Central memory CD8-positive, alpha-beta T cell (primary cell): ENCODE results near the gene TNRC6C.

Source experiments
- ATAC-seq: fragments of 150-1000 bp; cut with Tn5 transposase; replicated peaks from 2 replicates; pipeline ENCODE4 v1.10.0; 2022; ENCODE audit warnings: mild to moderate bottlenecking, moderate FRiP score, moderate number of reproducible peaks; ENCODE audit not compliant: poor library complexity, severe bottlenecking; ENCODE audit errors: extremely low read depth
- DNase-seq, 2 donors: peaks; one replicate each; pipeline ENCODE4 v3.0.0; 2021; ENCODE audit warnings: low spot score in 2 of 2
- H3K27ac Mint-ChIP-seq: one replicate; pipeline ENCODE4 v1.8.0; 2022; ENCODE audit warnings: low read depth, mild to moderate bottlenecking, moderate library complexity, mixed read lengths
- H3K27me3 Mint-ChIP-seq: one replicate; pipeline ENCODE4 v1.8.0; 2022; ENCODE audit warnings: mixed read lengths
- H3K36me3 Mint-ChIP-seq: one replicate; pipeline ENCODE4 v1.8.0; 2022; ENCODE audit warnings: mild to moderate bottlenecking, moderate library complexity, mixed read lengths; ENCODE audit not compliant: insufficient read depth
- H3K4me1 Mint-ChIP-seq: one replicate; pipeline ENCODE4 v1.8.0; 2022; ENCODE audit warnings: mixed read lengths
- H3K4me3 Mint-ChIP-seq: one replicate; pipeline ENCODE4 v1.8.0; 2022; ENCODE audit warnings: mild to moderate bottlenecking, moderate library complexity, mixed read lengths
- H3K9me3 Mint-ChIP-seq: one replicate; pipeline ENCODE4 v1.8.0; 2022; ENCODE audit warnings: mixed read lengths

Gene TNRC6C

DNA sequence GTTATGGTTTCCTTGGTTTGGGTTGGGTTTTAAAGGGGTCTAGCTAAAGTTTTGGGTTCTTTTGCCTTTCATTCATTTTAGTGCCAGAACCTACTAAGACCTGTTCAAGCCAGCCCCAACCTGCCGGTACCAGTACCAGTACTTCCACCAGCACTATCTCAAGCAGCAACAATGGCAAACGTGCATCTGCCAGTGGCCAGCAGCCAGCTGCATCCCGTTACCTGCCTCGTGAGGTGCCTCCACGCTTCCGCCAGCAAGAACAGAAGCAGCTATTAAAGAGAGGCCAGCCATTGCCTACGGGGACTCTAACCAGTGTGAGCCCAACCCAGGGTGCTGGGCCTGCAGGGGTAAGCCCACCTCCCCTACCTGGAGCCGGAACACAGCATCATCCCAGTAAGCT, 72.9 kb downstream of the TNRC6C start:
- DNase-seq (no peak), ATAC-seq (no peak)
- H3K27me3 Mint-ChIP-seq = no peaks in the 10 kb centered on the region
- peak overlapping the region; percentile 73 for H3K27ac Mint-ChIP-seq
- H3K4me3 Mint-ChIP-seq = no peak overlapping the region
- H3K9me3 Mint-ChIP-seq = no peaks in the 10 kb centered on the region
- peaks cover 40% of the 10 kb centered on the region for H3K4me1 Mint-ChIP-seq
- peaks cover 45% of the 10 kb centered on the region for H3K36me3 Mint-ChIP-seq

- Mint-ChIP-seq H3K4me1 (peaks cover 35% of the 10 kb centered on the region), H3K27ac (peak overlapping the region; percentile 73), H3K36me3 (peaks cover 48% of the 10 kb centered on the region), H3K27me3 (no peaks in the 10 kb centered on the region), H3K9me3 (no peaks in the 10 kb centered on the region), H3K4me3 (no peak overlapping the region)
- DNase-seq = no peak
- no peak for ATAC-seq
Measured at GRCh38 chr17:78032166-78032565, 73.7 kb downstream of the TNRC6C start.

GRCh38 chr17:78034429-78035091, 76.1 kb downstream of the TNRC6C start:
- ATAC-seq = no peak
- Mint-ChIP-seq H3K27ac (peak overlapping the region; percentile 56), H3K36me3 (peaks cover 58% of the 10 kb centered on the region), H3K4me1 (peaks cover 37% of the 10 kb centered on the region), H3K9me3 (no peaks in the 10 kb centered on the region), H3K27me3 (no peaks in the 10 kb centered on the region), H3K4me3 (no peak overlapping the region)
- no peak for DNase-seq

DNA sequence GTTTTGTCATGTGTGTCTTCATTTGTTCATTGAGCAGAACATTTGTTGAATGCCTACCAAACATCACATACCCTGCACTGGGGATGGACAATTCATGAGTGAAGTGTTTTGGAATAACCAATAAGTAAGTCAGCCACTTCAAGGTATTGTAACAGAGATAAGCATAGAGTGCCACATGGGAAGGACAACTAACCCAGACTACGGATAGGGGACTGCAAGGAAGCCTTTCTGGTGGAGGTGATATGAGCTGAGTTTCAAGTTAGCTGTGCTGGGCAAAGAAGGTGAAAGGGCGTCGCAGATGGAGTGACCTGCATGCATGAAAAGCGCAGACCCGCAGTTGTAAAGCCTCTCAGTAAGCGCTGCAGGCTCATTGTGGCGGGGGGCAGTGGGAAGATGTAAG, 78.8 kb downstream of the TNRC6C start:
- no peaks in the 10 kb centered on the region for H3K27me3 Mint-ChIP-seq
- H3K36me3 Mint-ChIP-seq = peaks cover 48% of the 10 kb centered on the region
- DNase-seq = no peak
- no peak for ATAC-seq
- no peak overlapping the region for H3K4me3 Mint-ChIP-seq
- no peak overlapping the region for H3K27ac Mint-ChIP-seq
- no peaks in the 10 kb centered on the region for H3K9me3 Mint-ChIP-seq
- peaks cover 43% of the 10 kb centered on the region for H3K4me1 Mint-ChIP-seq

- no peak overlapping the region for H3K27ac Mint-ChIP-seq
- H3K36me3 Mint-ChIP-seq = peaks cover 42% of the 10 kb centered on the region
- ATAC-seq (no peak), DNase-seq (no peak)
- no peaks in the 10 kb centered on the region for H3K27me3 Mint-ChIP-seq
- no peak overlapping the region for H3K4me3 Mint-ChIP-seq
- peaks cover 52% of the 10 kb centered on the region for H3K4me1 Mint-ChIP-seq
- H3K9me3 Mint-ChIP-seq = no peaks in the 10 kb centered on the region
Measured at GRCh38 chr17:78038748-78039288, 80.3 kb downstream of the TNRC6C start.

DNA sequence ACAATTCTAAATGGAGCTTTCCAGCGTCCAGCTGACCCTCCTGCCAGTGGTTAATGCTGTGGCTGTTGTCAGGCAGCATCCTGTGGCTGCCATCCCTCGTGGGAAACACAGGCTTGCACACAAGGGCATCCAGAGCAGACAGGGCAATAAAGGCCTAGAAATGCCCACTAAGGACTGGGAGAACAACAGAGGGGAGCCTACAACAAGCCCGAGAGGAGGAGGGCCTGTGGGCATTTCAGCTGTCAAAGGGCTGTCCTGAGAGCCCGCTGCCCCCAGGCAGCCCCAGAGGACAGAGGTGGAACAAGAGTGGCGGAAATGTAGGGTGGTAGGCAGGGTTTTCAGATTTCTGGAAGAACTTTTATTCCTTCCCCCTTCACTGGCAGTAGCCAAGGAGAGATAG, 81.1 kb downstream of the TNRC6C start:
- H3K27ac Mint-ChIP-seq = no peak overlapping the region
- no peak overlapping the region for H3K4me3 Mint-ChIP-seq
- no peaks in the 10 kb centered on the region for H3K27me3 Mint-ChIP-seq
- H3K9me3 Mint-ChIP-seq = no peaks in the 10 kb centered on the region
- peaks cover 36% of the 10 kb centered on the region for H3K36me3 Mint-ChIP-seq
- peaks cover 60% of the 10 kb centered on the region for H3K4me1 Mint-ChIP-seq
- ATAC-seq = no peak
- DNase-seq = no peak

GRCh38 chr17:78040440-78041385, 82.2 kb downstream of the TNRC6C start:
- H3K4me1 Mint-ChIP-seq = peaks cover 64% of the 10 kb centered on the region

DNA sequence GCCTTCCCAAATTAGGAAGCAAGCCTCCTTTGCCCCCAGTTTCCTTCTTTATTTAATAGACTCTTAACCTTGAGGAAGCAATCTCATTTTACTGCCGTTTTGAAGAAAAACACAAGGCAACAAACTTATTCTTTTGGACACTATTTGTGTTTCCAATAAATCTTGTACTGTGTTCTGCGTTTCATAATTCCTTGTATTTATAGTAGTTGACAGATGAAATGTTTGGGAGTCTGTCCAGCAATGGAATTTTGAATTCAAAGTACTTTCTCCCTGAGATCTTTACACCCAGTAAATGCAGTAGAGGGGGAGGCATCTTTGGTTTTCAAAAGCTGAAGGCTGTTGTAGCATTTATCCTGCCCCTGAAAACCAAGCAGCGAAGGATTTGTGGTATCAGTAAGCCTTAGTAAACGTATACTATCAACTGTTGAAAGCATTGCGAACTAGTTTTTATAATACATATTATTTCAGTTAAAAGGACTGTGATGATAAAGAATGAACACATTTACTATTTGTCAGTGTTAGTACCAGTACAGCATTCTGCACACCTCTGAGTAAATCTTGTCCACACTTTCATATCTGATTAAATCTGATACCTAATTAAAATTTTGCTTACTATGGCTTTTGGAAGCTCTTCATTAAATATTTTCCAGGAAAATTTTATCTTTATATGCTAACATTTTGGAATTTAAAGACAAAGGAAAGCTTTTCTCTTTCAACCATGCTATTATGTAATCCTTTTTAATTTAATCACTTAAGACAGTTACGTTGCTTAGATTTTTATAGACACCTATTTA, 83.1 kb downstream of the TNRC6C start:
- no peaks in the 10 kb centered on the region for H3K9me3 Mint-ChIP-seq
- no peak overlapping the region for H3K27ac Mint-ChIP-seq
- H3K4me3 Mint-ChIP-seq = no peak overlapping the region
- peaks cover 59% of the 10 kb centered on the region for H3K4me1 Mint-ChIP-seq
- ATAC-seq = no peak
- peaks cover 25% of the 10 kb centered on the region for H3K36me3 Mint-ChIP-seq
- DNase-seq = no peak
- no peaks in the 10 kb centered on the region for H3K27me3 Mint-ChIP-seq

More at GRCh38 chr17:78040440-78041385, 82.2 kb downstream of the TNRC6C start:
- Mint-ChIP-seq H3K27ac (no peak overlapping the region), H3K9me3 (no peaks in the 10 kb centered on the region), H3K36me3 (peaks cover 31% of the 10 kb centered on the region), H3K4me3 (no peak overlapping the region), H3K27me3 (no peaks in the 10 kb centered on the region)
- DNase-seq (no peak), ATAC-seq (no peak)

GRCh38 chr17:78042542-78042941, 84.0 kb downstream of the TNRC6C start:
- no peak for DNase-seq
- ATAC-seq = no peak
- no peak overlapping the region for H3K27ac Mint-ChIP-seq
- H3K4me1 Mint-ChIP-seq = peaks cover 56% of the 10 kb centered on the region
- H3K27me3 Mint-ChIP-seq = no peaks in the 10 kb centered on the region
- H3K4me3 Mint-ChIP-seq = no peak overlapping the region
- peaks cover 19% of the 10 kb centered on the region for H3K36me3 Mint-ChIP-seq
- no peaks in the 10 kb centered on the region for H3K9me3 Mint-ChIP-seq

DNA sequence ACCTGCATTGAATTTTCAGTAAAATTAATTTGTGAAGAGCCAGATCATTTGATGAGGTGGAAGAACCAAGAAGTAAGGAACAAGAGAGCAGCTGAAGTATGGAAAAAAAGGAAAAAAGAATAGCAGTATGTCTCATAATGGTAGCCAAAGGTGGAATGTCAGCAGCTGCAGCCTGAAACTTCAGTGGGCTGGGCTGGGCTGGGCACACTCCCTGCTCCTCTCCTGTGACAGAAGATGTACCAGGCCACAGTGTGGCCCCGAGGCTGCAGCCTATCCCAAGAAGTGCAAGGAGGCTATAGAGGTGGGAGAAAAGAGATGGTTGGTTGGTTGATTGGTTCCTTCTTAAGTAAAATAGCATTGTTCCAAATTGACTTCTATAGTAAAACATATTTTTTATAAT, 84.5 kb downstream of the TNRC6C start:
- no peaks in the 10 kb centered on the region for H3K27me3 Mint-ChIP-seq
- no peak overlapping the region for H3K4me3 Mint-ChIP-seq
- no peak overlapping the region for H3K27ac Mint-ChIP-seq
- DNase-seq (no peak), ATAC-seq (no peak)
- H3K4me1 Mint-ChIP-seq = peaks cover 53% of the 10 kb centered on the region
- H3K9me3 Mint-ChIP-seq = no peaks in the 10 kb centered on the region
- peaks cover 21% of the 10 kb centered on the region for H3K36me3 Mint-ChIP-seq

DNA sequence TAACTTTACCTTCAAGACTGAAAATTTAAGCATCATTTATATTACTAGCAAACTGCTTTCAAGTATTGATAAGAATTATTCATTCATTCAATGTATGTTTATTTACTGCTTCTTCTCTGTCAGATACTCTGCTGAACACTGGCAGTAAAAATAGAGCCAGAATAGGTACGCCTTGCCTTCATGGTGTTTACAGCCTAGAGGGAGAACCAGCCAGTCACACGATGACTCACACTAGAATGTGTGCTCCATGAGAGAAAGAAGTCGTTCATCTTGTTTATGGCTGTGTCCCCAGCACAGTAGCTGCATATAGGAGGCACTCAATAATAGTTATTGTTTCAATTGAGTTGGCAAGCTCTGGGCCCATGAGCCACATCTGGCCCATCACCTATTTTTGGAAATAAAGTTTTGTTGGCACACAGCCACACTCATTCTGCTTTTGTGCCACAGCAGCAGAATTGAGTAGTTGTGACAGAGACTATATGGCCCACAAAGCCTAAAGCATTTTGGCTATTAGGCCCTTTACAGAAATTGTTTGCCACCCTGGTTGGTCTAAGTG, 85.9 kb downstream of the TNRC6C start:
- Mint-ChIP-seq H3K36me3 (peaks cover 24% of the 10 kb centered on the region), H3K27me3 (no peaks in the 10 kb centered on the region), H3K4me1 (peaks cover 53% of the 10 kb centered on the region), H3K27ac (peak overlapping the region; percentile 65), H3K9me3 (no peaks in the 10 kb centered on the region), H3K4me3 (no peak overlapping the region)
- no peak for DNase-seq
- no peak for ATAC-seq

DNA sequence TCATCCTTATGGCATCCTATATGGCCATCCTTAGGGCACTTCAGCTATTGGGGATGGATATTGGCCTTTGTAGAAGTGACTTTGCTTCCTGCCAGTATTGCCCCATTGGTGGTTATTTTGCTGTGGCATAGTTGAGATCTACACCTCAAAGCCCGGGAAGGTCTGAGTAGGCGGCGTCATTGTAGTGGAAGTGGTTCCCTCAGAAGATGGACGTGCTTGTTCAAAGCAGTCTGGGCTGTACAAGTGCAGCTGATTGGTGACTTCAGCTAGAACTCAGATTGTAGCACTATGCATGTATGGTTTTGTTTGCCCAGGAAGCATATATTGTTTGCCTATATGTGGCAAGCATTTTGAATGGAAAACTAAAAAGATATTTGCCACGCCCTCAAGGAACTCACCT, 86.8 kb downstream of the TNRC6C start:
- peaks cover 54% of the 10 kb centered on the region for H3K4me1 Mint-ChIP-seq
- no peak for ATAC-seq
- H3K36me3 Mint-ChIP-seq = peaks cover 28% of the 10 kb centered on the region

More for the DNA sequence above, 86.8 kb downstream of the TNRC6C start:
- Mint-ChIP-seq H3K27me3 (no peaks in the 10 kb centered on the region), H3K27ac (no peak overlapping the region), H3K9me3 (no peaks in the 10 kb centered on the region), H3K4me3 (no peak overlapping the region)
- DNase-seq = no peak
